Measurements from ENCODE around the gene KANSL1. TPM values are rescaled to one million over a fixed set of nuclear protein-coding genes. Genes with fewer than 3 reads are reported as not detected.

The KANSL1 gene
- total RNA-seq, 1 experiment from 2014 or later, result 72.7 TPM

- CTCF ChIA-PET, result interaction anchor here (1.0 to 4.7 kb wide), 2 partner anchors 16 to 152 kb away, joined by 4 to 22 read pairs; no protein-coding TSS in a partner anchor
- Mint-ChIP-seq H3K27ac (no peak overlapping the region), H3K4me3 (no peak overlapping the region), H3K9me3 (no peaks in the 10 kb centered on the region), H3K4me1 (peaks cover 38% of the 10 kb centered on the region), H3K27me3 (ENCODE audit: low read depth) (no peaks in the 10 kb centered on the region), H3K36me3 (peaks cover 17% of the 10 kb centered on the region)
- POLR2A ChIA-PET, result interaction anchor here (0.6 kb wide), 1 partner anchor 148 kb away, joined by 3 read pairs; no protein-coding TSS in a partner anchor
- TF ChIP-seq ZNF121 (CRISPR knock-in tag; IDR thresholded peaks at IDR 0.05), result no peak
- TF ChIP-seq IRF2 (CRISPR knock-in tag; IDR thresholded peaks at IDR 0.05; ENCODE audit: borderline replicate concordance, low read depth), result no peak
- no peak for TF ChIP-seq TCF7 (CRISPR knock-in tag; IDR thresholded peaks at IDR 0.05; ENCODE audit: low read depth)
- no peak for TF ChIP-seq EMX1 (CRISPR knock-in tag; IDR thresholded peaks at IDR 0.05)
- TF ChIP-seq GTF2I (CRISPR knock-in tag; conservative IDR thresholded peaks at IDR 0.05), result no peak
- TF ChIP-seq TEAD1 (CRISPR knock-in tag; IDR thresholded peaks at IDR 0.05), result no peak
- ATAC-seq (no peak), DNase-seq (ENCODE audit: low spot score) (no peak)
Measured at GRCh38 chr17:46060461-46060860, 132.8 kb downstream of the KANSL1 start.

GRCh38 chr17:46059486-46059885, 133.7 kb downstream of the KANSL1 start:
- TF ChIP-seq NFE2L1 (CRISPR knock-in tag; IDR thresholded peaks at IDR 0.05) (no peak), IRF1 (CRISPR knock-in tag; IDR thresholded peaks at IDR 0.05) (no peak), CBFB (CRISPR knock-in tag; IDR thresholded peaks at IDR 0.05; ENCODE audit: low read depth) (no peak), ERG (CRISPR knock-in tag; IDR thresholded peaks at IDR 0.05) (no peak), STAT6 (CRISPR knock-in tag; conservative IDR thresholded peaks at IDR 0.05; ENCODE audit: low read depth) (no peak), IRF2 (CRISPR knock-in tag; IDR thresholded peaks at IDR 0.05; ENCODE audit: borderline replicate concordance, low read depth) (no peak), ZNF671 (CRISPR knock-in tag; IDR thresholded peaks at IDR 0.05) (no peak), ATF1 (CRISPR knock-in tag; IDR thresholded peaks at IDR 0.05) (no peak), SOX15 (CRISPR knock-in tag; IDR thresholded peaks at IDR 0.05) (no peak), CDX4 (CRISPR knock-in tag; IDR thresholded peaks at IDR 0.05; ENCODE audit: borderline replicate concordance) (no peak), ZNF281 (CRISPR knock-in tag; IDR thresholded peaks at IDR 0.05) (no peak), ATF3 (CRISPR knock-in tag; conservative IDR thresholded peaks at IDR 0.05) (no peak), ZBTB43 (CRISPR knock-in tag; IDR thresholded peaks at IDR 0.05) (no peak), FOXP4 (CRISPR knock-in tag; IDR thresholded peaks at IDR 0.05) (no peak)
- H3K9me3 Mint-ChIP-seq, result no peaks in the 10 kb centered on the region
- H3K36me3 Mint-ChIP-seq, result peaks cover 13% of the 10 kb centered on the region
- H3K4me3 Mint-ChIP-seq, result no peak overlapping the region
- no peak for DNase-seq (ENCODE audit: low spot score)
- peaks cover 38% of the 10 kb centered on the region for H3K4me1 Mint-ChIP-seq
- POLR2A ChIA-PET, result interaction anchor here (0.6 to 1.6 kb wide), 5 partner anchors 12 to 1290 kb away, joined by 3 to 7 read pairs (median 4); partner anchors contain the start of gene KANSL1
- ATAC-seq, result no peak
- CTCF ChIA-PET, result interaction anchor here (0.8 to 4.7 kb wide), 4 partner anchors 15 to 153 kb away, joined by 3 to 40 read pairs (median 13); no protein-coding TSS in a partner anchor
- H3K27ac Mint-ChIP-seq, result peak overlapping the region; percentile 73
- H3K27me3 Mint-ChIP-seq (ENCODE audit: low read depth), result no peaks in the 10 kb centered on the region

All from WTC11 (cell line).